Measurements from ENCODE around the gene RASGEF1B. TPM values are rescaled to one million over a fixed set of nuclear protein-coding genes. Genes with fewer than 3 reads are reported as not detected.

The RASGEF1B gene
- total RNA-seq, 4 donors from 2014 or later, result 35.0 to 56.7 (median 50.2) TPM

- TF ChIP-seq CTCF (IDR thresholded peaks at IDR 0.05), result no peak
- DNase-seq (ENCODE audit: low spot score), result no peak
- peak; percentile 36 for ATAC-seq (ENCODE audit: low FRiP score)
Observed at GRCh38 chr4:81472281-81473182, 825 bp upstream of the RASGEF1B start.

GRCh38 chr4:81471298-81471587, 464 bp downstream of the RASGEF1B start:
- DNase-seq (ENCODE audit: low spot score) (no peak), ATAC-seq (ENCODE audit: low FRiP score) (peak; percentile 6)
- no peak for TF ChIP-seq CTCF (IDR thresholded peaks at IDR 0.05)

- no peak for TF ChIP-seq CTCF (IDR thresholded peaks at IDR 0.05)
- DNase-seq (ENCODE audit: low spot score) (peak; percentile 37), ATAC-seq (ENCODE audit: low FRiP score) (peak; percentile 20)
Observed at GRCh38 chr4:81470456-81471297, 1.0 kb downstream of the RASGEF1B start.

GRCh38 chr4:81469781-81470455, 1.8 kb downstream of the RASGEF1B start:
- no peak for DNase-seq (ENCODE audit: low spot score)
- TF ChIP-seq CTCF (IDR thresholded peaks at IDR 0.05), result no peak
- no peak for ATAC-seq (ENCODE audit: low FRiP score)

GRCh38 chr4:81468678-81469077, 3.0 kb downstream of the RASGEF1B start:
- ATAC-seq (ENCODE audit: low FRiP score), result no peak
- no peak for DNase-seq (ENCODE audit: low spot score)
- no peak for TF ChIP-seq CTCF (IDR thresholded peaks at IDR 0.05)

GRCh38 chr4:81467672-81467964, 4.1 kb downstream of the RASGEF1B start:
- no peak for ATAC-seq (ENCODE audit: low FRiP score)
- no peak for TF ChIP-seq CTCF (IDR thresholded peaks at IDR 0.05)

More at GRCh38 chr4:81467672-81467964, 4.1 kb downstream of the RASGEF1B start:
- DNase-seq (ENCODE audit: low spot score), result no peak
